Measurements from ENCODE around the gene EDAR. TPM values are rescaled to one million over a fixed set of nuclear protein-coding genes. Genes with fewer than 3 reads are reported as not detected.
A peak's percentile ranks its signal among the peaks of the same experiment; 100 is the strongest.

Gene EDAR
- total RNA-seq, 1 donor from 2014 or later, result 5.1 TPM

GRCh38 chr2:108929807-108930425 is 59.1 kb downstream of the EDAR start:
- H3K4me3 Mint-ChIP-seq, result no peak overlapping the region
- no peaks in the 10 kb centered on the region for H3K9me3 Mint-ChIP-seq
- H3K27ac Mint-ChIP-seq, result no peak overlapping the region
- no peaks in the 10 kb centered on the region for H3K27me3 Mint-ChIP-seq
- no peak for TF ChIP-seq CTCF (conservative IDR thresholded peaks at IDR 0.05)
- peaks cover 48% of the 10 kb centered on the region for H3K4me1 Mint-ChIP-seq (ENCODE audit: unreplicated experiment)
- no peak for DNase-seq (ENCODE audit: extremely low spot score, unreplicated experiment)
- H3K36me3 Mint-ChIP-seq, result peaks cover 4% of the 10 kb centered on the region

- no peaks in the 10 kb centered on the region for H3K27me3 Mint-ChIP-seq
- peaks cover 46% of the 10 kb centered on the region for H3K4me1 Mint-ChIP-seq (ENCODE audit: unreplicated experiment)
Measured at GRCh38 chr2:108928660-108929377, 60.2 kb downstream of the EDAR start.

GRCh38 chr2:108927936-108928659 is 60.9 kb downstream of the EDAR start:
- TF ChIP-seq CTCF (conservative IDR thresholded peaks at IDR 0.05), result peak; percentile 87
- peak overlapping the region; percentile 10 for H3K27ac Mint-ChIP-seq
- no peaks in the 10 kb centered on the region for H3K27me3 Mint-ChIP-seq
- no peak overlapping the region for H3K4me3 Mint-ChIP-seq
- peaks cover 40% of the 10 kb centered on the region for H3K4me1 Mint-ChIP-seq (ENCODE audit: unreplicated experiment)
- H3K9me3 Mint-ChIP-seq, result no peaks in the 10 kb centered on the region
- H3K36me3 Mint-ChIP-seq, result peaks cover 4% of the 10 kb centered on the region
- no peak for DNase-seq (ENCODE audit: extremely low spot score, unreplicated experiment)

More at GRCh38 chr2:108928660-108929377, 60.2 kb downstream of the EDAR start:
- no peak for DNase-seq (ENCODE audit: extremely low spot score, unreplicated experiment)
- no peak for TF ChIP-seq CTCF (conservative IDR thresholded peaks at IDR 0.05)
- no peak overlapping the region for H3K4me3 Mint-ChIP-seq
- H3K36me3 Mint-ChIP-seq, result peaks cover 4% of the 10 kb centered on the region
- peak overlapping the region; percentile 10 for H3K27ac Mint-ChIP-seq
- no peaks in the 10 kb centered on the region for H3K9me3 Mint-ChIP-seq

GRCh38 chr2:108927405-108927804 is 61.6 kb downstream of the EDAR start:
- no peak for TF ChIP-seq CTCF (conservative IDR thresholded peaks at IDR 0.05)
- Mint-ChIP-seq H3K27me3 (no peaks in the 10 kb centered on the region), H3K36me3 (peaks cover 4% of the 10 kb centered on the region), H3K4me1 (ENCODE audit: unreplicated experiment) (peaks cover 44% of the 10 kb centered on the region), H3K4me3 (no peak overlapping the region), H3K27ac (no peak overlapping the region), H3K9me3 (no peaks in the 10 kb centered on the region)
- DNase-seq (ENCODE audit: extremely low spot score, unreplicated experiment), result no peak

GRCh38 chr2:108926561-108927380 is 62.2 kb downstream of the EDAR start:
- no peak overlapping the region for H3K4me3 Mint-ChIP-seq
- no peak overlapping the region for H3K27ac Mint-ChIP-seq
- peaks cover 41% of the 10 kb centered on the region for H3K4me1 Mint-ChIP-seq (ENCODE audit: unreplicated experiment)
- no peaks in the 10 kb centered on the region for H3K9me3 Mint-ChIP-seq
- no peak for TF ChIP-seq CTCF (conservative IDR thresholded peaks at IDR 0.05)
- H3K36me3 Mint-ChIP-seq, result peaks cover 4% of the 10 kb centered on the region
- H3K27me3 Mint-ChIP-seq, result no peaks in the 10 kb centered on the region
- DNase-seq (ENCODE audit: extremely low spot score, unreplicated experiment), result no peak
